GM21381 (cell line): Measurements from ENCODE around the gene GEMIN8.

Source experiments
- ATAC-seq: cut with Tn5 transposase; IDR thresholded peaks from one replicate; pipeline ENCODE4 v1.9.1; 2021; ENCODE audit warnings: mild to moderate bottlenecking, moderate library complexity; ENCODE audit not compliant: unreplicated experiment

Gene GEMIN8, protein sequence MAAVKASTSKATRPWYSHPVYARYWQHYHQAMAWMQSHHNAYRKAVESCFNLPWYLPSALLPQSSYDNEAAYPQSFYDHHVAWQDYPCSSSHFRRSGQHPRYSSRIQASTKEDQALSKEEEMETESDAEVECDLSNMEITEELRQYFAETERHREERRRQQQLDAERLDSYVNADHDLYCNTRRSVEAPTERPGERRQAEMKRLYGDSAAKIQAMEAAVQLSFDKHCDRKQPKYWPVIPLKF

DNA sequence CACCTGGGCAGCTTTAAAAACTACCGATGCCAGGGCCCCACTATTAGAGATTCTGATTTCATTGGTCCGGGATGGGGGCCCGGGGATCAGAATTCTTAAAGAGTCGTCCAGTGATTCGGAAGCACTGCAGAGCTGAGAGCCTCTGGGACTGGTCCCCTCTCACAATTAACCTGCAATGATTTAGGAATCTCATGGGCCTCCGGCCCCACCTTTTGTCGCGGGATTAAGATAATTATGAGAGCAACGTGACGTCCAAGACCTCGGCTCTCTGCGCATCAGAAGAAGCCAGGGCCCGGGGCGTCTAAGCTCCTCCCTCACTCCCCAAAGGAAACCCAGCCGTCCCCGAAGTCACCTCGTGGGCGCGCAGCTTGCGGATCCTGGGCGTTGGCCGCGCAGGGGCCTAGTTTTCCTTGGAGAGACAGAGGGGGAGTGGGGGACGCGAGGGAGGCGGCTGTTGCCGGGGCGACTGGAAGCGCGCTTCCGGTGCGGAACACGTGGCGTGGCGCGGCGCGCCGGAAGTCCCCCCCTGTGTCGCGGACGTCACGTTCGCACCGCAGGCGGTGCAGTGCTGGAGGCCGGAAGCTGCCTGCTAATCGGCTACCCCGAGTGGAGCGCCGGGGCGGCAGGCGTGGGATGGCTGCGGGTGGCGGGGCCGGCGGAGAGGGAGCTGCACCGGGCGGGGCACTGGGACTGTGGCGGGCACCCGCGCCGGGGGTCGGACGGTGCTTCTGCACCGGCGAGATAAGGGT is at the start of gene GEMIN8:
TSS of gene GEMIN8 (minus strand) at position 468 of the 749 bp plus-strand sequence. CDS start 8,414 bp downstream, outside the sequence.
- ATAC-seq: peak; percentile 90

DNA sequence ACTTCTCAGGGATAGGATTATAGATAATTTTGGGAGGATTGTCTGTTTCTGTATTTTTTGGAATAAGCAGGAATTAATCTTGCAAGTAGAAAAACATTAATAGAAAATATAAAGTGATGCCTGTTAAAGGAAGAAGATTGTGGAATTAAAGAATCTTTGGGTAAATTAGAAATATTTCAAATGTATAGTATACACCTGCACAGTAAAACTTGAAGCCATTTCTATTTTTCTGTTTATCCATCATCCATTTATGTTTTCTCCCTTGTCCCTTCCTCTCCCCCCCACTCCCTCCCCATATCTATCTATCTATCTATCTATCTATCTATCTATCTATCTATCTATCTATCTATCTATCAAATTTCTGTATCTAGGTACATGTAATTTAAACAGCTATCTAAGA is 46.9 kb upstream of the GEMIN8 start:
- ATAC-seq: no peak

DNA sequence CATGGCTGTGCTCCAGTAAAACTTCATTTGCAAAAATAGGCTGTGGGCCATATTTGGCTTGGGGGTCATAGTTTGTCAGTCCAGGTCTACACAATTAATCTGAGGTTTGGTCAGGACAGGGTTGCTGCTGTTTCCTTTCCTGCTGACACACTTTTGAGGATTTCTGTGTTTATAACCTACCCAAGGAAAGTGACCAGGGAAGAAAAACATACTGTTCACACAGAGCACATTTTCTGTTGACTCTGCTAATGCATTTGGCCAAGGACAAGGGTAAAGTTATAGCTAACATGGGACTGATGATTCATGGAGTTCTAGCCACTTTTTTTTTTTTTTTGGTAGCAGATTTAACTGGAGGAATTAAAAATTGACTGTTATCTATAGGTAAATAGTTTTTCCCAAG is 43.9 kb upstream of the GEMIN8 start:
- ATAC-seq: no peak

DNA sequence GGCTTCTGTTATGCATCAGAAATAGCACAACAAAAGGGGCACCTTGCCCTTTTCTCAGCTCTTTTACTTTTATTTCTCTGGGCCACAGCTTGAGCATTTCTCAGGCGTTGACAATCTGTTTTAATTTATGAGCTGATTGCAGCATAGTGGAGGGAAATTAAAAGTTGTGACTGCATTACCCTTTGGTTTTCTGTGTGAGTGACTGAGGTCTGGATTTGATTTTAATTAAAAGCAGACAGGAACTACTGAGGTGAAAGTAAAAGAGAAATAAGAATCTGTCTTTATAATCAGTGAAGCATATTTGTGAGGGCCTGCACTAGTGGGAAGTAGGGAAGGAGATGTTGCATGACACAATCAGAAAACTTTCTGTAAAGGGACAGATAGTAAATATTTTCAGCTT is 43.4 kb upstream of the GEMIN8 start:
- no peak for ATAC-seq

DNA sequence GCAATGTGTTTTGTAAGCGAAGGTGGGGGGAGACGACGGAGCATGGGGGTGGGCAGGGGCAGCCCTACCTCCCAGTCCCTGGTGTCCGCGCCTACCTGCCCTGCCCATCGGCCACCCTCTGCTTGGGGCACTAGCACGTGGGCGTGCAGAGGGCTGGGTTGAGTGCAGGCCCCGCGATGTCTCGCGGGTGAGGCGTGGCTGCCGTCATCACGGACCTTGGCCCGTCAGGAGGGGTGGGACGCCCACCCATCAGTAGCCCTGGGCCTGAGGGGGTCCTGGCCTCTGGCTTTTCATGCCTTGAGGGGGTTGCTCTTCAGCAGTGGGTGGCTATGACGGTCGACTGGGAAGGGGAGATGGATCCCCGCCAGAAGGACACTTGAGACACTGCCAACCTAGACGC is 36.1 kb upstream of the GEMIN8 start:
- no peak for ATAC-seq

DNA sequence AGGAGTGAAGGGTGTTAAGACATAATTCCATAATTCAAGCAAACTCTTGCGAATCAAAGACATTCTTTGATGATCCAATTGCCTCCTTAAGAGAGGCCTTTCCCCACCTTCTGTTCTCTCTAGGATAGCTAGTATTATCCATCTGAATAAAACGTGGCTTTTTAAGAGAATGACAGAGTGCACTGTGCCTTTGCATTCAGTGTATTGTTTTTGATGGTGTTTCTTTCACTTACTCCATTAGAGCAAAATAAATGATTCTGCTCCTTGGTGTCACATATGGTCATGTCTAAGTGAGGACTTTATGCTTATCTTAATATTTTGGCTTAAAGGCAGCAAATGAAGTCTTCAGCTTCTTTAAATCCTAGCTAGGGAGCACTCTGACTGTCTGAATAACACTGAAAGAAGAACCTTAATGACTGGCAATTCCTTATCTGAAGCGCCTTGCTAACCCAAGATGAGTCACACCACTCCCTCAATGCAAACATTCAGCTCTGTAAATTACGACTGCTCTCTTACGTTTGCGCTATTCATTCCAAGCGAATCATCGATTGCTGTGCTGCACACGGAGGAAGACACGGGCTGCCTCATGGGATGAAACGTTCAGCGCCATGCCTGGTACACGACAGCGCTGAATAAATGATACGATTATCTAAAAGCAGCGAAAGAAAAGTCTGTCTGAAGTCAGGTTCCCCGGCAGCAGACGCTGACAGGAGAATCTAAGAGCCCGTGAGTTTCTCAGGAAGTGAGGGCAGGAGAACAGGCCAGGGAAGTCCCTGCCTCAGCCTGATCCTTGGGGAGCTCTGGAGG is 35.1 kb upstream of the GEMIN8 start:
- no peak for ATAC-seq

DNA sequence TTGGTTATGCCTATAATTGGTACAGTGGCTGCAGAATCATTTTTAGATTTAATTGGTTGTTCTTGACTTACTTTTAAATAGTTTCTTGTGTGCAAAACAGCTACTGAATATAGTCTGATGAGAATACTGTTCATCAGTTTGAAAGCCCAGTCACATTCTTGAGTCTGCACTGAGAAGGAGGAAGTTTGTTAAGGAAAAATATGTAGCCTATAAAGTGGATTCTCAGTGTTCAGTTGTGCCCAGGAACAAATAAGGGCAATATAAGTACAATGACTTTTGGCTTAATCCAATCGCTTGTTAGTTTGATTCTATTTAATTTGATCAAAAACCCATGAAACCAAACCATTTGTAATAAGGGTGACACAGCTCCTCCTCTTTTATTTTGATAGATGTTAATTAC is 32.8 kb upstream of the GEMIN8 start:
- ATAC-seq: no peak

DNA sequence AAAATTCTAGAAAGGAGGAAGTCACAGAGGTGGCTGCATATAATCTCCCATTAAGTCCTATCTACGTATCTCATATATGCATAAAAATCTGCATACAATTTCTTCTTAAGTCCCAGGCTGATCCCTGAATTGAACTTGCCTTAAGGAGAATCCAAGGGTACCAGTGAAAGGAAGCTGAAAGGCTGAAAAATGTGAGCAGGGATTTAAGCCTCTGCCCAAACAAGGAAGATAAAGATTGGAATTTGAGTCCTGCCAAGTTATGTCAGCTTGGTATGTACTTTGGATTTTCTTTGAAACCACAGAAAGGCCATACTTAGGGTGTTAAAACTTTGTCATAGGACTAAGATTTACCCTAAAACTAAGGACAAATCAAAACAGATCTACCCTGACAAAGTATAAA is 26.5 kb upstream of the GEMIN8 start:
- no peak for ATAC-seq

DNA sequence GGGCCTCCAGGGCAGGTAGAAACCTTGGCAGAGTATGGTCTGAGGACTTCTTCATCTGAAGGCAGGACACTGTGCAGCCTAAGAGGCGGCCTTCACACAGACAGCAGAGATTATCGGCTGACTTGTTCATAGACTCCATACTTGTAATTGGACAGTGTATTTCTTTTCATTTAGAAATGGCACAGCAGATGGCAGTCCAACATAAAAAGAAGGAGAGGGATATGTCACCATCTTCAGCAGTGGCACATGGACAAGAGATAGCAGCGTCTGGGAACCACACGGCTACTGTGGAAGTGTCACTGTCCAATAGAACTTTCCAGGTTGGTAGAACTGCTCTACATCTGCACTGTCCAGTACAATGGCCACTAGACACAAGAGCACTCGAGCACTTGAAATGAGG is 21.7 kb upstream of the GEMIN8 start:
- no peak for ATAC-seq

DNA sequence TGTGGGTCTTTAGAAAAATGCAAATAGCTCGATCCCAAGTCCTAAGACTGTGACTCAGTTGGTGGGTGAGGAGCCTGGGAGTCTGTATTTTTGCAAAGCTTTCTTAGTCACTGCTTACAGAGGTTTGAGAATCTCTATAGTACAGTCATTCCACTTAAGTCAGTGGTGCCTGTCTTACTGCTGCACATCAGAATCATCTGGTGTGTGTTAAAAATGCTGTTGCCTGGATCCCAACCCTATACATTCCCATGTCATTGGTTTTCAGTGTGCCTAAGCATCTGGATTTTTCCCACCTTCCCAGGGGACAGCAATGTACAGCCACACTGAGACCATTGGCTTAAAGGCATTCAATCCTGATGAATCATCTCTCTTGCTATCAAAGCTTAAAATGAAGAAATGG is 21.0 kb upstream of the GEMIN8 start:
- ATAC-seq: no peak

DNA sequence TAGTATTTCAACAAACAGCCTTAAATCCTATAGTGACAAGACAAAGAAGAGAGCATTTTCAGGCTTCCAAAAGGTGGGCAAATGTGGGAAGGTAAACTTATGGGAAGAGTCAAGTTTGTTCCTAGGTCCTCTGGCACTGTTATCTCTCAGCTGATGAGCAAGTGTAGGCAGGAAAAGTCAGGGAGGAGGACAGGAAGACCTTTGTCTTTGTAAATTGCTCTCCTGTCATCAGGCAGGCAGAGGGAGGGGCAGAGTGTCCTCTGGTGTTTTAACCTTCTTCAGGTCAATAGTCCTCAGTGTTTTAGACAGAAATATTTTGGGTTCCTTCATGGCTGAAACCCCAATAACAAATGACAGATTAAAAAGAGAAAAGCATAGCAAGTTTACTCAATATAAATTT is 13.5 kb upstream of the GEMIN8 start:
- no peak for ATAC-seq

DNA sequence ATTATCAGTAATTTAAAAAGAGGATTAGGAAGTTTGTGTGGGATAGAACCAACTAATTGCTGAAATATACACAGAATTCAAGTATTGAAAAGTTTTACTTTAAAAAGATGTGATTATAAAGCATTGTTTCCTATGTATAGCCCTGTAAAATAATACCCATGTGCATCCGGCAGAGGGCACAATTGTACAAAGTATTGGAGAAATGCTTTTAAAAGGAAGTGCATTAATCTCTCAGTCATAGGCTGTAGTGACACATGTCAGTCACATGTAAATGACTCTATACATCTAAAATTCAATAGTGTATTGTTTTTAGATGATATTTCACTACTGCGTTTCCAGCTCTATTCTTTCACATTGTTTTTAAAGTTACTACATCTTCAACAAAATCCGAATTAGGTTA is 9.7 kb upstream of the GEMIN8 start:
- no peak for ATAC-seq

DNA sequence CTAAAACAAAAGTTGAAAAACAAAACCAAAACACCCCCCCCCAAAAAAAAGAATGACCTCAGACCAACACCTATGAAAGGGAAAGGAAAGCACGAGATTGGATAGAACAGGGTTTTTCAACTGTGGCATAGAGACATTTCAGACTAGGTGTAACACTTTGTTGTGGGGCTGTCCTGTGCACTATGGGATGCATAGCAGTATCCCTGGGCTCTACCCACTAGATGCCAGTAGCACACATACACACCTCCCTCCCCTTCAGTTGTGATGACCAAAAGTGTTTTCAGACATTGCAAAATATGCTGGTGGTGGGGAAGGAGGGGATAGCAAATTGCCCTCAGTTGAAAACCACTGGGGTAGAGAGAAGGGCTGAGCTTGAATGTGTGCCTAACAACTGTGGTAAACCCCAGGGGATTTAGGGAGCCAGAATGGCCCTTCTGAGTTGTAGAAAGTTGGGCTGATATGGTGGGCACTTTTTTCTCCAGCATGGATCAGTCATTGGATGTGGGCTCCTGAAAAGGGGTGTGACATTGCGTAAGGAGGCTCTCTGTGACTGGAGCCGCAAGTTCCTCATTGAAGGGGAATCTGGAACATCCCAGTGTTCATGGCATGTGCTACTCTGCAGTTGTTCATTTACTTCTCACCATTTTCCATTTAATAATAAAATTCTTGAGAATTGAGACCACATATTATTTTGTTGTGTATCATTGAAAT is 8.8 kb upstream of the GEMIN8 start:
- ATAC-seq: no peak

DNA sequence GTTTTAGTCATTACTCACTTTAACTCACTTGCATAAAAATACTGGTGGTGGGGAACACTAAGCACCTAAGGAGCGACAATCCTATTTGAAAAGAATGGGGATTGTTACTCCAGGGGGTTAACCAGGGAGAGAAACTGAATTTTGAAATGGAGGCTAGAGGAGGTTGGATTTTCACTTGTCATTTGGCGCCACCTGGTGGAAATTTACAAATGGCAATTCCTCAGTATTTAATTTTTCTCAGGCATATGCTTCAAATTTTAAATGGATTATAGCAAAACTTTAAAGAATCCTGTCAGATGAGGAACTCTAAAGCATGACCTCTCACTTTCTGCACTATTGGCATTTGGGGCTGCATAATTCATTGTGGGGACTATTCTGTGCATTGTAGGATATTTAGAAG is 2.7 kb upstream of the GEMIN8 start:
- no peak for ATAC-seq

DNA sequence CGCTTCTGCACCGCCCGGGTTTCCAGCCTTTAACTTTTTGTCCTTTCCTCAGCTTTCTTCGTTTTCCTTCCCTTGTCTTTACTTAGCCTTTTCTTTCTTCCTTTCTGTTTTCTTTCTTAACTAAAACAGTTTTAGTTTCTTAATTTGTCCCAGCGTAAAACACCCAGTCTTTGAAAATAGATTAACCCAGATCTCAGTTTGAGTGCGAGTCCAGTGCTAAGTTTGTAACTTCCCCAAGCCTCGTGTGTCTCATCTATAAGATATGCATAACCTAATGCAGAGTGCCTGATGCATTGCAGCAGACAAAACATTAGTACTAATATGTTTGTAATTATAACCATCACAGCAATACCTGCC is 460 bp upstream of the GEMIN8 start:
- ATAC-seq: no peak

DNA sequence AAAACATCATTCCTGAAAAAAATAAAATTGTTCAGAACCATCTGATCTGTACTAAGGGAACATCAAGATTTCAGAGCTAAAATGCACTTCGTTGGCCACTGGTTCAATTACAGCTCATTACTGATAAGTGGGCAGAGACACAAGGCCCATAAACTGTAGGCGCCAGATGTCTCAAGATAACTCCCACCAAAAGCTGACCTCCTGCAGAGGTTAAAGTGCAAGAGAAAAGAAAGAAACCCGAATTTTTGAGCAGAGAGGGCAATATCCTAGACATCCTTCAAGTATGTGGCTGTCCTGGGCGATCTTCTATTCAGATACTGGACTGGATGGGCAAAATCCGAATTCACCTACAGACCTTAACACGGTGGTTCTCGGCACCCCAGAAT is 660 bp downstream of the GEMIN8 start:
- no peak for ATAC-seq

DNA sequence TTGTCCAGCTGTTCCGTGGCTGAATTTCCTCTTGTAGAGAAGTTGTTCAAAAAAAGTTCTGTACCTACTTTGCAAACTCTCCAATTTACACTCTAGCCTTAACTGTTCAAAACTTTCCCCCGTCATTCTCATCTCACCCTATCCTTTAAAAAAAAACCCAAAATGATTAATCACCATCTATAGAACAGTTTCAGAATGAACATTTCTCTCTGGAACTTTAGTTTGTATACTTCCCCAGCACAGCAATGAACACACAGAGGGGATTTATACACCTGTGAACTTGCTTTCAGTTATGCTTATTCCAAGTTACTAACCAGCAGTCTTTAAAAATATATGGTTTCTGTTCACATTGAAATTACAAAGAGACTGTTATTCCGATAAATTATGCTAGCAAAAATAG is 1.2 kb downstream of the GEMIN8 start:
- no peak for ATAC-seq

DNA sequence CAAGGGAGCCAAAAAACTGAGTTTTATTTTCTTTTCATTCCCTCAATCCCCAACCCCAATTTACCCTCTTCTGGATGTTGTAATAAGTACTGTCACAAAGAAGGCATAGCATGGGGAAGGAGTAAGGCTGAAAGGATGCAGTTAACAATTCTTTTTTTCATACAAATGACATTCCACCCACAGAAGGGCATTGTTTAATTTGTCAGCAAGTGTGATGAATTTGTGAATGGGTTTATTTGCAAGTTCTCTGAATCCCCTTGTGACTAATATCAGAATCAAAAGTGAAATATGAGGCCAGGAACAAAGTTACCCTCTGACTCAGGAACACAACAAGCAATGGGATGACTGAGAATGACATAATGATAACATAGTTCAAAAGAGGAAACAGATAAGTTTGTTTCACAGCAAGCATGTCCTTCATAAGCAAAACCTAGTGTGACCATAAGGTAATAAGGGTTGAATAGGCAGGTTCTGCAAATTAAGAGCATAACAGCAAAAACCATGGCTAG is 2.1 kb downstream of the GEMIN8 start:
- ATAC-seq: no peak

DNA sequence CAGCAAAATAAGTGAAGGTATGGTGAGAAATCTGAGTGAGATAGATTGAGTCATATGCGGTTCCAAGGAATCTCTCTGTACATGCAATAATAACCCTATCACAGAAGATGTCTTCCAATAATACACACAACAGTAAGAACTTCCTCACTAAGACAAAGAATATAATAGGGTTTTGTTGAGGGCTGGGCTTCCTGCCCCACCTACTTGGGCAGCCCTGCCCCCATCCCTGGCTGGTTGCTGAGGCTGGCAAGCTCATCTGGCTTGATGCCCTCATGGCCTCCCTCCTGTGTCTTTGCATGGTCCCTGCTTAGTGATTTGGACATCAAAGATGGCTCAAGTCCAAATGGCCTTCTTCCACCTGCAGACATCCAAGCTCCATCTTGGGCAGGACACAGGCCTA is 2.7 kb downstream of the GEMIN8 start:
- ATAC-seq: no peak

DNA sequence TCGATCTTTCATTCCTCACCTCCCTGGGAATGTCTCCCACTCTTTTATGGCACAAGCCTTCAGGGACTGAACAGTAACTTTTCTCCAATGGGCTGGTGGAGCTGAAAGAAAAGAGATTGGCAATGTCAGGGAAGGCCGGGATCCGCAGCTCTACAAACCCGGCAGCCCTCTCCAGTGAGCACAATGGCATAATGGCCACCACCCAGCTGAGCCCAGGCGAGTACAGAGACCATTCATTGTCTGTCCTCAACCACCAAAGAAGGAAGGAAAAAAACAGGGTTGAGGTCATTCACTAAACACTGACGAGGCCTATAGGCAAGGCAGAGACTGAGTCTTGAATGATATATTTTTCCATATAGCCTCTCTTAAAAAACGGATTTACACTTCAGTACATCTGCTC is 3.6 kb downstream of the GEMIN8 start:
- ATAC-seq: no peak

DNA sequence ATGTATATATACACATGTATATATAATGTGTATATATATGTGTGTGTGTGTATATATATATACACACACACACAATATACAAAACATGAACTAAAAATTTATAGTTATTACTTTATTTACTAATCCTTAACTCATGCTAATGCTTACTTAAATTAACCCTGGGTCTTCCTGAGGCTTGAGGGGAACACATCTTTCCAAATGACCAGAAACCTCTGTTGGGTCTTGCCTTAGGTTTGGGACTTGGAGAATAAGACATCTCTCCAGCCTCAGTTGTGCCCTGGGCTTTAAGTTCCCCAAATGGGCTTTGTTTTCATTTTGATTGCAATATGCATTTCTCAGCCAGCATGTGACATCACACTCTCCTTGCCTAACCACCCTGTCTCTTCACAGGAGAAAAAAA is 7.7 kb downstream of the GEMIN8 start:
- ATAC-seq: no peak
